T-helper 1 cell (primary cell): ENCODE results near the gene SEC31B.
A peak's percentile ranks its signal among the peaks of the same experiment; 100 is the strongest.

Experiments used
- DNase-seq, 5 donors: peaks; one replicate each; pipeline ENCODE4 v3.0.0-alpha.2; 2012 to 2020

The SEC31B gene

GRCh38 chr10:100529475-100530298, 10.0 kb upstream of the SEC31B start, which contains the start of gene NDUFB8:
Gene NDUFB8 (minus strand): TSS chr10:100529871. CDS start chr10:100529851, 20 bp downstream.
- peak; percentile 66 to 87 (median 76) for DNase-seq

GRCh38 chr10:100528921-100529474, 9.3 kb upstream of the SEC31B start:
- no peak for DNase-seq

- peak in 1 of 5 donors; percentile 53 for DNase-seq
Observed at GRCh38 chr10:100528123-100528886, 8.6 kb upstream of the SEC31B start.

GRCh38 chr10:100524638-100525037, 5.0 kb upstream of the SEC31B start:
- DNase-seq = no peak

GRCh38 chr10:100524206-100524605, 4.5 kb upstream of the SEC31B start:
- no peak for DNase-seq

GRCh38 chr10:100522945-100523344, 3.3 kb upstream of the SEC31B start:
- DNase-seq = no peak

GRCh38 chr10:100522107-100522801, 2.6 kb upstream of the SEC31B start:
- no peak for DNase-seq

GRCh38 chr10:100520811-100521210, 1.1 kb upstream of the SEC31B start:
- DNase-seq = no peak

- DNase-seq = peak in 4 of 5 donors; percentile 31 to 69 (median 45)
Observed at GRCh38 chr10:100518761-100519241, 860 bp downstream of the SEC31B start.

- DNase-seq = no peak
Observed at GRCh38 chr10:100516847-100517246, 2.8 kb downstream of the SEC31B start.

GRCh38 chr10:100515612-100516011, 4.0 kb downstream of the SEC31B start:
- no peak for DNase-seq

GRCh38 chr10:100510533-100511308, 8.9 kb downstream of the SEC31B start:
- peak in 4 of 5 donors; percentile 40 to 97 (median 45) for DNase-seq

- DNase-seq = peak in 1 of 5 donors; percentile 94
Observed at GRCh38 chr10:100509241-100509840, 10.3 kb downstream of the SEC31B start.

- peak in 2 of 5 donors; percentile 27 to 89 for DNase-seq
Observed at GRCh38 chr10:100508691-100509150, 10.9 kb downstream of the SEC31B start.

GRCh38 chr10:100508266-100508665, 11.4 kb downstream of the SEC31B start:
- no peak for DNase-seq

- DNase-seq = peak in 1 of 5 donors; percentile 24
Observed at GRCh38 chr10:100507357-100507732, 12.3 kb downstream of the SEC31B start.

- DNase-seq = peak in 1 of 5 donors; percentile 63
Observed at GRCh38 chr10:100506596-100507356, 12.9 kb downstream of the SEC31B start.

GRCh38 chr10:100505164-100505563, 14.5 kb downstream of the SEC31B start:
- no peak for DNase-seq

- DNase-seq = no peak
Observed at GRCh38 chr10:100504096-100504495, 15.6 kb downstream of the SEC31B start.

GRCh38 chr10:100502926-100503494, 16.7 kb downstream of the SEC31B start:
- no peak for DNase-seq
